ENCODE data around the gene NT5DC1.

NT5DC1 gene

GRCh38 chr6:116062496-116062895 lies 38.2 kb upstream of the NT5DC1 start:
- TF ChIP-seq, protein P1, sequence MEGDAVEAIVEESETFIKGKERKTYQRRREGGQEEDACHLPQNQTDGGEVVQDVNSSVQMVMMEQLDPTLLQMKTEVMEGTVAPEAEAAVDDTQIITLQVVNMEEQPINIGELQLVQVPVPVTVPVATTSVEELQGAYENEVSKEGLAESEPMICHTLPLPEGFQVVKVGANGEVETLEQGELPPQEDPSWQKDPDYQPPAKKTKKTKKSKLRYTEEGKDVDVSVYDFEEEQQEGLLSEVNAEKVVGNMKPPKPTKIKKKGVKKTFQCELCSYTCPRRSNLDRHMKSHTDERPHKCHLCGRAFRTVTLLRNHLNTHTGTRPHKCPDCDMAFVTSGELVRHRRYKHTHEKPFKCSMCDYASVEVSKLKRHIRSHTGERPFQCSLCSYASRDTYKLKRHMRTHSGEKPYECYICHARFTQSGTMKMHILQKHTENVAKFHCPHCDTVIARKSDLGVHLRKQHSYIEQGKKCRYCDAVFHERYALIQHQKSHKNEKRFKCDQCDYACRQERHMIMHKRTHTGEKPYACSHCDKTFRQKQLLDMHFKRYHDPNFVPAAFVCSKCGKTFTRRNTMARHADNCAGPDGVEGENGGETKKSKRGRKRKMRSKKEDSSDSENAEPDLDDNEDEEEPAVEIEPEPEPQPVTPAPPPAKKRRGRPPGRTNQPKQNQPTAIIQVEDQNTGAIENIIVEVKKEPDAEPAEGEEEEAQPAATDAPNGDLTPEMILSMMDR (IDR thresholded peaks at IDR 0.05; ENCODE audit: low read depth, low read length): no peak
- DNase-seq (ENCODE audit: extremely low read depth, low read depth): no peak

DNA sequence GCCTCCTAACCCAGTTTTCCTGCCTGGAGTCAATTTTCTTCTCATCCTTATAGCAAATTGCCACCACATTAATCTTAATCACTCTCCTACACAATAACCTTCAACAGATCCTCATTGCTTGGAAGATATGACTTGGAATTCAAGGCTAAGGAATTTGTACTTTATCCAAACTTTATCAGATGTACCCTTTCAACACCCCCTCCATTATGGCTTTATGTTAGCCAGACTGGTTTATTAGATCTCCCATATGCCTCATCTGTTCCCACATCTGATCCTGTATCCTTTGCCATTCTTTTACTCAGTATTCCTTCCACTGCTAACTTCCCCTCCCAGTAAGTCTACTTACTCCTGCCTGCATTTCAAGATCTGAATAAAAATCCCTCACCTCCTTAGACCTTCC lies 36.0 kb upstream of the NT5DC1 start:
- DNase-seq (ENCODE audit: extremely low read depth, low read depth): no peak
- TF ChIP-seq, protein P1 (IDR thresholded peaks at IDR 0.05; ENCODE audit: low read depth, low read length): no peak

DNA sequence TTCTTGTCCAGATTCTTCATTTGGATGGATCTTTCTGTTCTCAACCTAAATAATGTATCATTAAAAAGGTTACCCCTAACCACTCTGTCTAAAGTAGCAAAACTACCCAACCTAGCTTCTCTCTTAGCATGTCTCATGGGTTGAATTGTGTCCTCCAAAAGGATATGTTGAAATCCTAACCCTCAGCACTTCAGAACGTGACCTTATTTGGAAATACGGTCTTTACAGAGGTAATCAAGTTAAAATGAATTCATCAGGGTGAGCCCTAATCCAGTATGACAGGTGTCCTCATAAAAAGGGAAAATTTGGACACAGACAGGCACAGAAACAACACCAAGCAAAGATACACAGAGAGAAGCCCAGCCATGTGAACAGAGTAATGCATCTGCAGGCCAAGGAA lies 33.9 kb upstream of the NT5DC1 start:
- TF ChIP-seq, protein P1 (IDR thresholded peaks at IDR 0.05; ENCODE audit: low read depth, low read length): no peak
- DNase-seq (ENCODE audit: extremely low read depth, low read depth): no peak

DNA sequence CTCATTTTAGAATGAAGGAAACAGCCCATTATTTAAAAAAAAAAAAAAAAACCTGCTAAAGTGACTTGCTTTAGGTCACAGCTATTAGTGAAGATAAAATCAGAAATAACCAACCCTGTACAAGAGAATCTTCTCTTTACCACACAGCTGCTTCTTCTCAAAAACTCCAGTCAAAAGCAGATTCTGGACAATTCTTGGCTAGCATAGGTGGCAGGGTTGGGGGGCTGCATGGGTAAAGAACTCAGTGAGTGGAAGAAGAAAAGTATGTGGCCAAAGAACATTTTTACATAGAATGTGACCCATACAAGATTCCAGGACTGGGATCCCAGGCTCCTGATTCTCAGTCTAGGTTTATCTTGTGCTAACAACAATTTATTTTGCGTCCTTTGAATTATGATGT lies 30.6 kb upstream of the NT5DC1 start:
- DNase-seq (ENCODE audit: extremely low read depth, low read depth): no peak
- TF ChIP-seq, protein P1 (IDR thresholded peaks at IDR 0.05; ENCODE audit: low read depth, low read length): no peak

GRCh38 chr6:116070616-116071389 lies 29.9 kb upstream of the NT5DC1 start:
- TF ChIP-seq, protein P1 (IDR thresholded peaks at IDR 0.05; ENCODE audit: low read depth, low read length): no peak

DNA sequence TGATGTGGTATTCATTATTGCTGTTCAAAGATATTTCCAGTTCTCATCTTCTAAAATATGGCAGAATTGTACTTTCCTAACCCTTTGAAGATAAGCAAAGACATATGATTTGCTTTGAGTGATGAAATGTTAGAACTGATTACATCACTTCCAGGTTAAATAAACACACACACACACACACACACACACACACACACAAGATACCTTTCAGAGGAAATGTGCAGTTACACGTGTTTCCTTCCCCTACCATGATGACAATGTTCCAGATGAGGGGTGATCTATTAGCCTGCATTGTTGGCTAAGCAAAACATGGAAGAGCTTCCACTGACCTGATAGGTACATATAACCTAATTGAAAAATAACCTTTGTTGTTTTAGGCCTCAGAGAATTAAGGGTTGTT lies 28.3 kb upstream of the NT5DC1 start:
- no peak for DNase-seq (ENCODE audit: extremely low read depth, low read depth)
- TF ChIP-seq, protein P1 (IDR thresholded peaks at IDR 0.05; ENCODE audit: low read depth, low read length): no peak

More at GRCh38 chr6:116070616-116071389, 29.9 kb upstream of the NT5DC1 start:
- DNase-seq (ENCODE audit: extremely low read depth, low read depth): no peak

GRCh38 chr6:116073765-116074440 lies 26.8 kb upstream of the NT5DC1 start:
- TF ChIP-seq, protein P1 (IDR thresholded peaks at IDR 0.05; ENCODE audit: low read depth, low read length): no peak
- peak; percentile 4 for DNase-seq (ENCODE audit: extremely low read depth, low read depth)

Measured in AG09319 (cell line).